Measurements from ENCODE around the gene THUMPD2.
"Not testable (repeated sequence)": the region's sequence is repeated elsewhere in the genome, so short reads cannot be mapped to it uniquely, and the experiment has no call there.

THUMPD2 gene

GRCh38 chr2:39755466-39755865 is 23.6 kb downstream of the THUMPD2 start:
- no peak for DNase-seq

DNA sequence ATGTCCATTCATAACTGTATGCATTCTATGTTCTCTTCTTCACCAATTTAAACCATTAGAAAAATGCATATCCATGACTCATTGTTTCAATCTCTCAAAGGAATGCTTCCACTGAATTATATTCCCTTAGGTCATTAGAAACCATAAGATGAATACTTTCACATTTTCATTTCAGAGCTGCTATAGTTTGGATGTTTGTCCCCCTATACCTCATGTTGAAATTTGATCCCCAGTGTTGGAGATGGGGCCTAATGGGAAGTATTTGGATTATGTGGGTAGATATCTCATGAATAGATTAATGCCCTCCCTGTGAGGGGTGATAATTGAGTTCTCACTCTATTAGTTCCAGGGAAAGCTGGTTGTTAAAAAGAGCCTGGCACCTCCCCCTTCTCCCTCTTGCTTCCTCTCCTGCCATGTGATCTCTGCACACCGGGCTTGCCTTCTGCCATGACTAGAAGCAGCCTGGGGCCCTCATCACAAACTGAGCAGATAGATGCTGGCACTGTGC is 35.7 kb downstream of the THUMPD2 start:
- no peak for DNase-seq

GRCh38 chr2:39741871-39742270 is 37.2 kb downstream of the THUMPD2 start:
- no peak for DNase-seq

GRCh38 chr2:39739386-39739785 is 39.7 kb downstream of the THUMPD2 start:
- DNase-seq = no peak

GRCh38 chr2:39738936-39739335 is 40.1 kb downstream of the THUMPD2 start:
- DNase-seq = no peak

- DNase-seq = peak in 1 of 2 donors; percentile 30
Observed at GRCh38 chr2:39737661-39738060, 41.4 kb downstream of the THUMPD2 start.

DNA sequence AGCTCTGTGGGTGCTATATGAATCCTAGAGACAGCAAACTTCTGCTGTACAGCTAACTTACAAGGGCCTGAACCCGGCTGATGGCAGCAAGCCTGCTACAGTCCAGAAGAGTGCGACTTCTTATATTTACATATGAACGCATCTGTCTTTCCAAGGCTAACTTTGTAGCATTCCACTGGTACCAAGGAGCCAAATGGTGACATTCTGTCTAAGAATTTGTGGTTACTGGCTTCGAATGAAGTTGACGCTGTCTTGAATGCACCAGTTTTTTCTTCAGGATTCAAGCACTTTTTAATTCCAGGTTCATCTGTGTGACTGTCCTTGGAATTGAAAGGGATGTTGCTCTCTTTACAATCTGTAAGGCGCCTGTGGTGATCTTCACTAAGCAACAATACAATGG is 42.4 kb downstream of the THUMPD2 start:
- no peak for DNase-seq

GRCh38 chr2:39735648-39736047 is 43.4 kb downstream of the THUMPD2 start:
- DNase-seq = no peak

DNA sequence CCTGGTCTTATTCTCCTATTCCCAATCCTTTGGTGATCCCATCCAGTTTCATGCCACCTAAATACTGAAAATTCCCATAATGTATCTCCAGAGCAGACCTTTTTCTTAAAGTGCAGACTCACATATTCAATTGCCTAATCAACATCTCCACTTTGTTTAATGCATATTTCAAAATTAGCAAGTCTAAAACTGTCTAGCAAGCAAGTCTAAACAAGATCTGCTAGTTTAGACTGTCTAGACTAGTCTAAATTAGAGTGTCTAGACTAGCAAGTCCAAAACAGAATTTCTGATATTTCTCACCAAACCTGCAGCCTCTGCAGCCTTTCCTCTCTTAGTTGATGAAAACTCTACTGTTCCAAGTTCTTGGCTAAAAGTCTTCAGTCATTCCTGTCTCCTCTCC is 44.6 kb downstream of the THUMPD2 start:
- DNase-seq = no peak

- DNase-seq = no peak
Observed at GRCh38 chr2:39733070-39733674, 45.9 kb downstream of the THUMPD2 start.

DNA sequence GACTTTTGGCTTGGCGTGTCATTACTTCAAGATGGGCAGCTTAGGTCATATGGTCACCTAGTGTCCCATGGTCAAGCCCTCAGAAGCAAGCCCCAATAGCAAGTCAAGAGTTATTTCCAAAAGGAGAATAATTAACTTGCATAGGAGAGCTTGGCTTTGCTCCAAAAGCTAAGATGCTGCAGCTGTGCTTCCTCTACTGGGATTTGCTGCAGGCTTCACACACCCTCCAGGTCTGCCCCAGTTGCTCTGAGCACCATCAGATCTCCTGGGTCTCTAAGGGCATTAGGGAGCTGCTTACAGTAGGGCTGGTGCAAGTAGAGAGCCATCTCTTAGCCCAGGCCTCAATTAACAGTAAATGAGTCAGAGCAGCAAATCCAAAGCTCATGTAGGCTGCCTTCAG is 46.6 kb downstream of the THUMPD2 start:
- DNase-seq = no peak

GRCh38 chr2:39731546-39731945 is 47.5 kb downstream of the THUMPD2 start:
- no peak for DNase-seq

- no peak for DNase-seq
Observed at GRCh38 chr2:39730685-39731302, 48.3 kb downstream of the THUMPD2 start.

- no peak for DNase-seq
Observed at GRCh38 chr2:39730276-39730675, 48.8 kb downstream of the THUMPD2 start.

DNA sequence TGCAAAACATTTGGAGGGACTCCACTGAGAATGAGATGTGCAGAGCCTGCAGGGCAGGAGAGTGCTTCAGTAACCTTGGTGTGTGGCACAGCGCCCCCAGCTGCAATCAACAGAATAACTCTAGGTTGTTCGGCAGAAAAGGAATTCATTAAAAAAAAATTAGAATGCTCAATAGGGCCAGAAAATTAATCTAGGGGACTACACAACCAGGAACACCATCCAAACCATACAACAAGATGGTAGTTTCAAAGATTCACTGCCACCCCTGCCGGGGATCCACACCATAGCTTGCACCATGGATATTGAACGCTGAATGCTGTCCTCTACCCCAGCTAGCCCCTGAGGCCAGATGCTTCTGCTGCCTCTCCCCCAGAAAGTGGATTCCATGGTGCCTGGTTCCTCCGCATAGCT is 50.1 kb downstream of the THUMPD2 start:
- DNase-seq = peak; percentile 13 to 18

DNA sequence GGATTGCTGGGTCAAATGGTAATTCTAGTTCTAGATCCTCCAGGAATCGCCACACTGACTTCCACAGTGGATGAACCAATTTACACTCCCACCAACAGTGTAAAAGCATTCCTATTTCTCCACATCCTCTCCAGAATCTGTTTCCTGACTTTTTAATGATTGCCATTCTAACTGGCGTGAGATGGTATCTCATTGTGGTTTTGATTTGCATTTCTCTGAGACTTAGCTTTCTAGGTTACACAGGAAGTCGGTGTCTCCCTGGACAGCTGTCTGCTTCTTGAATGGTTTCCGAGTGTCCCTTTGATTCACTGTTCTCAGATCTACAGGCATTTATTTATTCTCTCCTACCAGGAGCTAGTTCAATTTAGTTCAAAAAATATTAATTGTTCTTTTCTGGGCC is 51.0 kb downstream of the THUMPD2 start:
- not testable (repeated sequence) for DNase-seq

DNA sequence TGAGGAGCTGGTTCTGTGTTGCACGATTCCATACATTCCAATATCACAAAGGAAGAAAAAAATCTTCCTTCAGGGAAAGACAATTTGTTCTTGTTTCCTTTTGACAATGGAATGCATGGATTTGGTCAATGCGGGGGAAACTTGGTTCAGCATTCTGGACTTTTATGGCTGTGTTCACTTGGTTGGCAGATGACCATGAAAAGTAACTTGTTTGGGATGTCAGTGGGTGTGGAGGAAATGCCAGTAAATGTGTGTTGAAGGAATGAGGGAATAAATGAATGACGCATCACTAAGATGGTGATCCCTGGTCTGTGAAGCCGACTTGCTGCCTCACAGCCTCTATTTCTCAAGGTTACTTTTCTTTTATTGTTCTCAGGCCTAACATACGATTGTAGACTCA is 53.7 kb downstream of the THUMPD2 start:
- DNase-seq = no peak

- DNase-seq = no peak
Observed at GRCh38 chr2:39724828-39725144, 54.3 kb downstream of the THUMPD2 start.

- DNase-seq = no peak
Observed at GRCh38 chr2:39723946-39724827, 54.9 kb downstream of the THUMPD2 start.

- no peak for DNase-seq
Observed at GRCh38 chr2:39723497-39723896, 55.6 kb downstream of the THUMPD2 start.

- no peak for DNase-seq
Observed at GRCh38 chr2:39720970-39721369, 58.1 kb downstream of the THUMPD2 start.

GRCh38 chr2:39719317-39719716 is 59.7 kb downstream of the THUMPD2 start:
- DNase-seq = peak; percentile 45 to 51

DNA sequence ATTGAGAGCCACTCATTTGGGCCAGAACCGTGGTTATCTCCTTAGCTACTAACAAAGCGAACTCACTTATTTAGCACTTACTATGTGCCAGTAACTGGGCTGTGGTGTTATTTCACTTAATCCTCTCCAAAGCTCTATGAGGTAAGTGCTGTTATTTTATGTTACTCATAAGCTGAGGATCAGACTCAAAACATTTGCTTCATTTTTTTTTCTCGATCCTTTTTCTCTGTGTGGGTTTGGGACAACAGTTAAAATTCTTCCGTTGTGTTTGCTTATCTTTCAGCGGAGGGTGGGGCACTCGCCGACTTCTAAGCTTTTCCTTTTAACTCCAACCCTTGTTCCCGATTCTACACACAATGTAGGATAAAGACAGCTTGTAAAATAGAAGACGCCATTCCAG is 60.6 kb downstream of the THUMPD2 start:
- DNase-seq = no peak

- no peak for DNase-seq
Observed at GRCh38 chr2:39717067-39717466, 62.0 kb downstream of the THUMPD2 start.
